ENCODE measurements around the gene PLPP4. TPM values are rescaled to one million over a fixed set of nuclear protein-coding genes. Genes with fewer than 3 reads are reported as not detected.

The PLPP4 gene
- total RNA-seq, 1 experiment from 2014 or later = not detected

DNA sequence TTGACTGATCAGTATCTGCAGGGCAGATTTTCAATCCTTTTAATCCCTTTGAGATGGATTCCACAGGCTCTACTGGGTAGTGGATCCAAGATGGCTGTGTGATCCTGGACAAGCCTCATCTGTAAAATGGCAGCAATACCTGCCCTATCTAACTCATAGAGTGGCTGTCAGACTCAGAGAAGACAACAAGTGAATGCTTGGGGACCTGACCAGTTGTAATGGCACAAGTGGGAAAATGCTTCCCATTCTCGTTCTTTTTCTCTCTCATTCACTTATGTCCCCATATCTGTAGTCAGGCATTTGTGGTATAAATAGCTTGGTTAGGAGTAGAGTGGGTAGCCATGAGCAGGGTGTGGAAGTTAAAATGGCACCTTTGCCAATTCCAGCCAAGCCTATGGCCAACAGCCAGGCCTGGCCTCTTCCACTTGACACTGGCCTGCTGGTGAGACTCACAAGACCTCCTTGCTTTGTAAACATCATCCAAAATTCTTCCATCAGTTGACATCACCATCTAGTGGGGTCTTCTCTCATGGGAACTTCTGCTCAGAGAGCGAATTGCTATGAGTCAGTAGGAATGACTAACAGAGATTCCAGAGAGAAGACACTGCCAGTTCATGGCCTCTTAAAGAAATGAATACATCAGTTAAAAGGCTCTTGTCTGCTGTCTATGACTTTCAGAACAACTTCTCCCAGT lies 150.1 kb downstream of the PLPP4 start:
- no peaks in the 10 kb centered on the region for H3K9me3 ChIP-seq (ENCODE audit: insufficient read depth, low read depth)
- no peak overlapping the region for H3K4me3 ChIP-seq
- no peaks in the 10 kb centered on the region for H4K20me1 ChIP-seq (ENCODE audit: insufficient read depth)
- no TSS peak for BruUV-seq (replicated peaks)
- no peaks in the 10 kb centered on the region for H3K9me2 ChIP-seq (ENCODE audit: insufficient read depth)
- no peaks in the 10 kb centered on the region for H3K36me3 ChIP-seq (ENCODE audit: low read depth)
- H3F3A ChIP-seq (ENCODE audit: insufficient read depth, low read depth) = no peaks in the 10 kb centered on the region
- no peaks in the 10 kb centered on the region for H3K79me2 ChIP-seq (ENCODE audit: low read depth)
- H3K4me1 ChIP-seq (replicated peaks; ENCODE audit: insufficient read depth) = no peaks in the 10 kb centered on the region
- no peak for DNase-seq
- no peak overlapping the region for H2AFZ ChIP-seq
- TF ChIP-seq, protein P1, sequence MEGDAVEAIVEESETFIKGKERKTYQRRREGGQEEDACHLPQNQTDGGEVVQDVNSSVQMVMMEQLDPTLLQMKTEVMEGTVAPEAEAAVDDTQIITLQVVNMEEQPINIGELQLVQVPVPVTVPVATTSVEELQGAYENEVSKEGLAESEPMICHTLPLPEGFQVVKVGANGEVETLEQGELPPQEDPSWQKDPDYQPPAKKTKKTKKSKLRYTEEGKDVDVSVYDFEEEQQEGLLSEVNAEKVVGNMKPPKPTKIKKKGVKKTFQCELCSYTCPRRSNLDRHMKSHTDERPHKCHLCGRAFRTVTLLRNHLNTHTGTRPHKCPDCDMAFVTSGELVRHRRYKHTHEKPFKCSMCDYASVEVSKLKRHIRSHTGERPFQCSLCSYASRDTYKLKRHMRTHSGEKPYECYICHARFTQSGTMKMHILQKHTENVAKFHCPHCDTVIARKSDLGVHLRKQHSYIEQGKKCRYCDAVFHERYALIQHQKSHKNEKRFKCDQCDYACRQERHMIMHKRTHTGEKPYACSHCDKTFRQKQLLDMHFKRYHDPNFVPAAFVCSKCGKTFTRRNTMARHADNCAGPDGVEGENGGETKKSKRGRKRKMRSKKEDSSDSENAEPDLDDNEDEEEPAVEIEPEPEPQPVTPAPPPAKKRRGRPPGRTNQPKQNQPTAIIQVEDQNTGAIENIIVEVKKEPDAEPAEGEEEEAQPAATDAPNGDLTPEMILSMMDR (conservative IDR thresholded peaks at IDR 0.05) = no peak
- no peak for TF ChIP-seq EZH2 (IDR thresholded peaks at IDR 0.05; ENCODE audit: low read depth)
- H3K27ac ChIP-seq = no peak overlapping the region
- no peaks in the 10 kb centered on the region for H3K27me3 ChIP-seq (ENCODE audit: insufficient read depth, low read depth)
- intact Hi-C loops (cut with micrococcal nuclease; ENCODE audit: unreplicated experiment) = no loop called here
- no peak overlapping the region for H3K4me2 ChIP-seq
- CTCF ChIA-PET = no interaction called here
- POLR2A ChIA-PET (ENCODE audit: unreplicated experiment) = no interaction called here

DNA sequence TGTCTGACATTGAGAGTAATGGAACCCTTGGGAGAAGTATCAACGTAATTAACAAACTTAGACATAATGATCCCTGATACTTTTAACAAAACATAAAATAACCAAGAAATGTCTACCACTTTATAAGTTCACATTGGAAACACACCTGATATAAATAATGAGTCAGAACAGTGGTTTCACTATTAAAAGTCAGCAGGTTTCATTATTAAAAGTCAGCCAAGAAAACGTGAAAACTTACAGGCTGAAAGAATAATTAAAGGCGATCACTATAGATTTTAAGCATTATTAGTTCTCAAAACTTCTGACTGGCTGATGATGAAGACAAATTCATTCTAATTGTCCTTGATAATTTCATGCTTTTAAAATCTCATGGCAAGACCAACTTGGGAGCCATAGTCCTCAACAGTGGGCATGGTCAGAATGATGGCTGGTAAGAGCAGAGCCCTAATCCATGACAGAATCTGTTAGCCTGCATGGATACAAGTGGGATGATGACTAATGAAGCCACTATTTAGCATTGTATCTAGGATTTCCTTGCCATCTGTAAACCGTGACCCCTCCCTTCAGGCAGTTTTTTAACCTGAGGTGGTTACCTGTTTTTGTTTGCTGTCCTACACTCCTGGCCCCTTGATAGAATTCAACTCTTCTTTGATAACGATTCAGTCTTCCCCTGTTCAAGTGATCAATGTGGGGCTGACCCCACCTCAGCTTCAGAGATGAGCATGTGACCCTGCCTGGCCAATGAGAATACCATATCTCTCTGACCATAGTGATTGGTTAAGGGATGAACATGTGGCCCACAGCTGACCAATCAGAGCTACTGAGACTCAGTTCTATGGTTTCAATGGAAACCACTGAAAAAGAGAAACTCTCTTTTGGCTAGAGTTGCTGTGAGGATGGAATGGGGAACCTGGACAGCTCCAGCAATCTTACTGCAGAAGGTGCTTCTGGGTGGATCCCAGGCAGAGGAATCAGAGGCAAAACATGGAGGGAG lies 151.0 kb downstream of the PLPP4 start:
- TF ChIP-seq EZH2 (IDR thresholded peaks at IDR 0.05; ENCODE audit: low read depth) = no peak
- TF ChIP-seq, protein P1 (conservative IDR thresholded peaks at IDR 0.05) = no peak
- no peaks in the 10 kb centered on the region for H3F3A ChIP-seq (ENCODE audit: insufficient read depth, low read depth)
- no peak overlapping the region for H3K27ac ChIP-seq
- ChIA-PET CTCF (no interaction called here), POLR2A (ENCODE audit: unreplicated experiment) (no interaction called here)
- H3K9me2 ChIP-seq (ENCODE audit: insufficient read depth) = no peaks in the 10 kb centered on the region
- DNase-seq = no peak
- H3K4me1 ChIP-seq (replicated peaks; ENCODE audit: insufficient read depth) = no peaks in the 10 kb centered on the region
- no peaks in the 10 kb centered on the region for H3K27me3 ChIP-seq (ENCODE audit: insufficient read depth, low read depth)
- no peak overlapping the region for H3K4me2 ChIP-seq
- H4K20me1 ChIP-seq (ENCODE audit: insufficient read depth) = no peaks in the 10 kb centered on the region
- intact Hi-C loops (cut with micrococcal nuclease; ENCODE audit: unreplicated experiment) = no loop called here
- no peaks in the 10 kb centered on the region for H3K36me3 ChIP-seq (ENCODE audit: low read depth)
- BruUV-seq (replicated peaks) = no TSS peak
- no peaks in the 10 kb centered on the region for H3K9me3 ChIP-seq (ENCODE audit: insufficient read depth, low read depth)
- H2AFZ ChIP-seq = no peak overlapping the region
- H3K79me2 ChIP-seq (ENCODE audit: low read depth) = no peaks in the 10 kb centered on the region
- H3K4me3 ChIP-seq = no peak overlapping the region

DNA sequence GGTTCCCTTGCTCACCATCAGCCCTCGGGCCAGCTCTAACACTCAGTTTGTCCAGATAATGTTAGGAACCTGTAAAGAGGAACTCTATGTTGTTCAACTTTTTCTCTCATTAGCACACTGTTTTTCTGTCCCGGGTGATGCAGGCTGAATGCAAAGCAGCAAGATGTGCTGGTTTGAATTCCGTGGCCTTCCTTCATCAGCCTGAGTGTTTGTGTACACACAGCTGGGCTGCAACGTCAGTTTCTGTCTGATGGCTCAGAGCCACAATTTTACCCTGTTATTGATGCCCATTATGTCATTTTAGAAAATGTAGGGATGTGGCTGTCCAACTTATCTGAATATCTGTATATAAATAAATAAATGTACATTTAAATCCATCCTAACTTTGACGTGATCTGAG lies 152.0 kb downstream of the PLPP4 start:
- no peaks in the 10 kb centered on the region for H3K36me3 ChIP-seq (ENCODE audit: low read depth)
- POLR2A ChIA-PET (ENCODE audit: unreplicated experiment) = no interaction called here
- intact Hi-C loops (cut with micrococcal nuclease; ENCODE audit: unreplicated experiment) = no loop called here
- no peaks in the 10 kb centered on the region for H3K79me2 ChIP-seq (ENCODE audit: low read depth)
- TF ChIP-seq, protein P1 (conservative IDR thresholded peaks at IDR 0.05) = no peak
- TF ChIP-seq EZH2 (IDR thresholded peaks at IDR 0.05; ENCODE audit: low read depth) = no peak
- no peaks in the 10 kb centered on the region for H3K27me3 ChIP-seq (ENCODE audit: insufficient read depth, low read depth)
- H3K9me2 ChIP-seq (ENCODE audit: insufficient read depth) = no peaks in the 10 kb centered on the region
- CTCF ChIA-PET = no interaction called here
- no peak for DNase-seq
- no peak overlapping the region for H2AFZ ChIP-seq
- H3K9me3 ChIP-seq (ENCODE audit: insufficient read depth, low read depth) = no peaks in the 10 kb centered on the region
- H3K4me3 ChIP-seq = no peak overlapping the region
- H4K20me1 ChIP-seq (ENCODE audit: insufficient read depth) = no peaks in the 10 kb centered on the region
- no TSS peak for BruUV-seq (replicated peaks)
- no peaks in the 10 kb centered on the region for H3K4me1 ChIP-seq (replicated peaks; ENCODE audit: insufficient read depth)
- no peaks in the 10 kb centered on the region for H3F3A ChIP-seq (ENCODE audit: insufficient read depth, low read depth)
- no peak overlapping the region for H3K27ac ChIP-seq
- no peak overlapping the region for H3K4me2 ChIP-seq

Data from PC-9 (cell line).